IPS-15b (cell line): Measurements from ENCODE around the gene TRDMT1.
A peak's percentile ranks its signal among the peaks of the same experiment; 100 is the strongest.

Experiments used
- H3K27me3 ChIP-seq: one replicate; pipeline ENCODE4 v1.6.1; 2013; ENCODE audit warnings: low read length; ENCODE audit not compliant: control insufficient read depth, insufficient read depth
- H3K36me3 ChIP-seq: one replicate; pipeline ENCODE4 v1.6.1; 2013; ENCODE audit warnings: low read length; ENCODE audit not compliant: control insufficient read depth, insufficient read depth
- H3K4me1 ChIP-seq: one replicate; pipeline ENCODE4 v1.6.1; 2013; ENCODE audit warnings: mild to moderate bottlenecking, low read length; ENCODE audit not compliant: control insufficient read depth, insufficient read depth
- H3K4me3 ChIP-seq: one replicate; pipeline ENCODE4 v1.5.1; 2013; ENCODE audit warnings: low read depth, low read length
- H3K9ac ChIP-seq: one replicate; pipeline ENCODE4 v1.6.1; 2013; ENCODE audit warnings: low read depth, mild to moderate bottlenecking, low read length
- H3K9me3 ChIP-seq: one replicate; pipeline ENCODE4 v1.6.1; 2013; ENCODE audit warnings: mild to moderate bottlenecking, low read length; ENCODE audit not compliant: control insufficient read depth, insufficient read depth

Gene TRDMT1

DNA sequence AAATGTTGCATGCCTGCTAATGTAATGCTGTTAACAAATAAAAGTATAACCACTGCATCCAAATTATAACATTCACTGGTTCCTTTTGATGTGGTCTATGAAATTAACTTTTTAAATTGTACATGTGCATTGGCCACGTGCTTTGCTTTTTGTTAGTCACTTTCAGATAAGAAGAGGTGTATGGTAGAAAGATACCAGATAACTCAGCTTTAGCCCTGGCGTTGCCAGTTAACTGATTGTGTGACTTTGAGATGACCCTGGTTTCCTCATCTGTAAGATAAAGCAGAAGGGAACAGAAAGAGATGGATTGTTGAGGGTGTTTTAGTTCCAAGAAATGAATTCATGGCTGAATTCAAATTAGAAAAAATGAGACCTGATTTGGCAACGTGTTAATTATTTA, 1.9 kb upstream of the TRDMT1 start:
- Histone ChIP-seq H3K27me3 (no peaks in the 10 kb centered on the region), H3K9me3 (no peaks in the 10 kb centered on the region), H3K9ac (no peak overlapping the region), H3K4me3 (no peak overlapping the region), H3K36me3 (no peaks in the 10 kb centered on the region), H3K4me1 (peaks cover 16% of the 10 kb centered on the region)

DNA sequence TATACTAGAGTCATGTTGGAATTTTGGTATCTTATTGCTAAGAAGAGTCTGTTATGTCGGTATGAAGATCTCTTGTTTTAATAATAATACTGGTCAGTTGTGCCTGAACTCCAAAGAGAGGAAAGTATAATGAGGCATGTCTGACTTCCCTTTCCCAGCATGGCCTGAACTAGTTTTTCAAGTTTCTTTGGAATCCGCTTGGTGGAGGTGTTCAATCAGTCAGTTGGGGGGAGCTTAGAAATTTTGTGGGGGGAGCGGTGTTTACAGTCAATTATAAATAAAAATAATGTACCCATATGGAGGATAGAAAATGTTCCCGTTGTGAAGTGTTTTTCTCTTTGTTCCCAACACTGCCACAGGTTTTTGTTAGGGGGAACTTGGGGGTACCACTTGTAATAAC, 1.5 kb upstream of the TRDMT1 start:
- Histone ChIP-seq H3K9ac (no peak overlapping the region), H3K4me3 (no peak overlapping the region), H3K27me3 (no peaks in the 10 kb centered on the region), H3K9me3 (no peaks in the 10 kb centered on the region), H3K4me1 (peaks cover 16% of the 10 kb centered on the region), H3K36me3 (no peaks in the 10 kb centered on the region)

DNA sequence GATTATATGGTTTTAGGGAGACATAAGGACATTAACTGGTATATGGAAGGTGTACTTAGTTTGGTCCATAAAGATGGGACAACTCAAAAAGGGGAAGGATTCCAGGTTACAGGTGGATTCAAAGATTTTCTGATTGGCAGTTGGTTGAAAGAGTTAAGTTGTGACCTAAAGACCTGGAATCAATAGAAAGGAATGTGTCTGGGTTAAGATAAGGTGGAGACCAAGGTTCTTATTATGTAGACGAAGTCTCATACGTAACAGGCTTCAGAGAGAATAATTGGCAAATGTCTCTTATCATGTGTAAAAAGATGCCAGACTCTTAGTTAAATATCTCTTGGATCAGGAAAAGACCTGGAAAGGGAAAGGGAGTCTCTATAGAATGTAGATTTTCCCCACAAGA, 1.0 kb upstream of the TRDMT1 start:
- no peak overlapping the region for H3K4me3 ChIP-seq
- peaks cover 16% of the 10 kb centered on the region for H3K4me1 ChIP-seq
- no peaks in the 10 kb centered on the region for H3K36me3 ChIP-seq
- no peak overlapping the region for H3K9ac ChIP-seq
- H3K27me3 ChIP-seq: no peaks in the 10 kb centered on the region
- no peaks in the 10 kb centered on the region for H3K9me3 ChIP-seq

DNA sequence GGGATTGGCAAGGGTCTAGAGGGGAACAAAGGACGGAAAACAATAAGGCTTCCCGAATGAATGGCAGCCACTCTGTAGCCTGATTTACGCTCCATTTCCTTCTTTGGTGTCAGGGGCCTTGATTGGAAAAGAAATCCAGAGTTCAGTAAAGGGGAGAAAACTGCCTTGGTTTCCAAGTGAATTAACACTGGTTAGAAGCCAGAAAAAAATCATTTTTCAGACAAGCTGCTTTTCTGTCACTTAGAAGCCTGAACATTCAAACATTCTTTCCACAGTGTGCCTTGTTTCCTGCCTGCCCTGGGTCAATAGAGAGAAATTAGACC, 283 bp upstream of the TRDMT1 start:
- Histone ChIP-seq H3K4me1 (peaks cover 16% of the 10 kb centered on the region), H3K4me3 (peak overlapping the region; percentile 76), H3K36me3 (no peaks in the 10 kb centered on the region), H3K9ac (peak overlapping the region; percentile 38), H3K27me3 (no peaks in the 10 kb centered on the region), H3K9me3 (no peaks in the 10 kb centered on the region)

DNA sequence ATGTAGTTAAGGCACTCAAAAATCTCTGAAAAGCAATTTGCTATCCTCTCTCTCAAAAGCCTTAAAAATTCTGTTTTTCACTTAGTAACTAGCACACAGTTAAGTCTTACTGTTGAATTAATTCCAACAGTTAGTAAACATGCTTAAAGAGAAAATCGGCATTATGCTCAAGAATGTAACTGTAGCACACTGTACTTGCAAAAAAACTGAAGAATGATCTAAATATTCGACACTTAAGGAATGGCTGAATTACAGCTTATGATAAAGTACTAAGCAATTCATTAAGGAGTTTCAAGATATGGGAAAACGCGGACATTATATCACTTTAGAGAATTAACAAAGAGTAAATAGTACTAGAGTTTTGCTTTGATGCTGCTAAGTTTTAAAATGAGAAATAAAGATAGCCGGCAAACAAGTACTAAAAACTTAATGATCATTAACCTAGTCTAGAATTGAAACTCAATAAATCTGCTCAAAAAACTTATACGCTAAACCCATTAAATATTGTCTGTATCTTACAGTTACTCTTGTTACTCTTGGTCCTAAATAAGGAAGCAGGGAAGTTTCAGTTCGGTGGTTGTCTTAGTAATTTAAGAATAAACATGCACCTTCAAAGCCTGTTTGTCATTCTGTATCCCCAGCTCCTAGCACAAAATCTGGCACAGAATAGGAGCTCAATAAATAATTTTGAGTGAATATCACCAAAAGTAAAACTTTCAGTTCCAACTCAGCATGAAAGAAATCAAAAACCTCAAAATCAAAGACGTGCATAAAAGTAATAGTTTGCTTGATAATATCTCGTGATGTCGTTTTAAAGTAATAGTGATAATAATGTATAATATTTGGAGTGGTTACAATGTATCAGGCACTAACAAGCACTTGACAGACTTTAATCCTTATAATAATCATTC, 1.2 kb downstream of the TRDMT1 start:
- H3K4me1 ChIP-seq: peaks cover 16% of the 10 kb centered on the region
- no peaks in the 10 kb centered on the region for H3K27me3 ChIP-seq
- H3K4me3 ChIP-seq: peak overlapping the region; percentile 76
- no peaks in the 10 kb centered on the region for H3K36me3 ChIP-seq
- no peaks in the 10 kb centered on the region for H3K9me3 ChIP-seq
- H3K9ac ChIP-seq: no peak overlapping the region

DNA sequence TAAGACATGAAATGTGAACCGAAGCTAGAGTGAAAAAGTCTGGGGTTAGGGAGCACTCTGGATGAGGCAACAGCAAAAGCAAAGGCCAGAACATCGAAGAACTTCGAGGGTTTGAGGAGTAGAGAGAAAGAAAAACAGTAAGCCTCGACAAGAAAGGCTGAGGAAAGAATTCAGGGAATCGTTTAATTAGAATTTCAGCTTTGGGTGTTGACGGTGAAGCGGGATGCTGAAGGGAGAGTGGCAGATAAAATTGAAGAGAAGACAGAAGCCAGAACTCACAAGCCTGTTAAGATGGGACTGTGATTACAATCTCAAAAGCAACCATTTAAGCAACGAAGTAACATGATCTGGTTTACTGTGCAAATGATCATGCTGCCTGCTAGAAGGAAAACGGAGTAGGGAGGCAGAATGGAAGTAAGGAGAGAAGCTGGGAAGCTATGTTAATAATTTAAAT, 2.1 kb downstream of the TRDMT1 start:
- Histone ChIP-seq H3K4me1 (peaks cover 16% of the 10 kb centered on the region), H3K4me3 (peak overlapping the region; percentile 76), H3K9ac (no peak overlapping the region), H3K27me3 (no peaks in the 10 kb centered on the region), H3K9me3 (no peaks in the 10 kb centered on the region), H3K36me3 (no peaks in the 10 kb centered on the region)

DNA sequence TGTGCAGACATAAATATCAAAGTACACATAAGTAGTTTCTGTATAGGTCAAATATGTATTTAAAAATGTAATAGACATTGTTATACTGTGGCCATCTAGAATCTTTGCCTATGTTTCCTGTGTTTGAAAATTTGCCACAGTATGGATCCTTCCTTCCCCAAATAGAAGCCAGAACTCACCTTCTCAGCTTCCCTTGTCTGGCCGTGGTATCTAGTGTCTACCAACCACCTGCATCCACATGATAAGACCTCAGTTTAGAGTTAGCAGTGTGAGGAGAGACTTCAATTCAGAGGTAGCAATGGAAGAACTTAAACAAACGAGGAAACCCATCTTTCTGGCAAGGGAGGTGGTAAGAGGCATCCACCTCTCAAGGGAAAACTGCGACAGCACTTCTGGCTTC, 4.9 kb downstream of the TRDMT1 start:
- H3K9me3 ChIP-seq: no peaks in the 10 kb centered on the region
- H3K36me3 ChIP-seq: no peaks in the 10 kb centered on the region
- H3K4me3 ChIP-seq: no peak overlapping the region
- H3K27me3 ChIP-seq: no peaks in the 10 kb centered on the region
- no peak overlapping the region for H3K9ac ChIP-seq
- H3K4me1 ChIP-seq: peaks cover 16% of the 10 kb centered on the region

DNA sequence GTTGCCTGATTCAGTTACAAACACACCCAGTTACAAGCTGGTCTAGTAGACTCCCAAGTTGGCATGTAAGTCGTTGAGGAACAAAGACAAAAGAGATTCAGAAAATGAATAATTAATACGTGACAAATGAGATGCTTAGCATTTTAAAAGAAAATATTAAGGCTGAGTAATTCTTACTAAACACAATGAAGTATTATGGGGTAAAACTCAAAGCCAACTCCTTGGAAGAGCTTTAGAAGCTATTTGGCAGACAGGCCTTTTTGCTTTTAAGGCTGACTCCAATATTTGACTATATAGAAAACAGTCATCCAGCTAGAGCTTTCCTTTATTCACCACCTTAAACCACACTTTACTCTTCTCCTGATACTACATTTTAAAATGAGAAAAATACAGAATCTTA, 5.4 kb downstream of the TRDMT1 start:
- H3K4me1 ChIP-seq: peaks cover 16% of the 10 kb centered on the region
- no peaks in the 10 kb centered on the region for H3K9me3 ChIP-seq
- no peaks in the 10 kb centered on the region for H3K36me3 ChIP-seq
- H3K27me3 ChIP-seq: no peaks in the 10 kb centered on the region
- H3K4me3 ChIP-seq: no peak overlapping the region
- no peak overlapping the region for H3K9ac ChIP-seq

DNA sequence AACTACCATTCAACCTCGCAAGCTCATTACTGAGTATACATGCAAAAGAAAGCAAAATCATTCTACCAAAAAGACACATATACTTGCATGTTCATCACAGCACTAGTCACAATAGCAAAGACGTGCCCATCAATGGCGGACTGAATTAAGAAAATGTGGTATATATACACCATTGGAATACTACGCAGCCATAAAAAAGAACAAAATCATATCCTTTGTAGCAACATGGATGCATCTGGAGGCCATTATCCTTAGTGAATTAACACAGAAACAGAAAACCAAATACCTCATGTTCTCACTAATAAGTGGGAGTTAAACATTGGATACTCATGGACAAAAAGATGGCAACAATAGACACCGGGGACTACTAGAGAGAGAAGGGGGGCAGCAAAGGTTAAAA, 6.4 kb downstream of the TRDMT1 start:
- H3K9ac ChIP-seq: no peak overlapping the region
- H3K4me3 ChIP-seq: no peak overlapping the region
- peaks cover 14% of the 10 kb centered on the region for H3K4me1 ChIP-seq
- no peaks in the 10 kb centered on the region for H3K36me3 ChIP-seq
- no peaks in the 10 kb centered on the region for H3K27me3 ChIP-seq
- H3K9me3 ChIP-seq: no peaks in the 10 kb centered on the region

DNA sequence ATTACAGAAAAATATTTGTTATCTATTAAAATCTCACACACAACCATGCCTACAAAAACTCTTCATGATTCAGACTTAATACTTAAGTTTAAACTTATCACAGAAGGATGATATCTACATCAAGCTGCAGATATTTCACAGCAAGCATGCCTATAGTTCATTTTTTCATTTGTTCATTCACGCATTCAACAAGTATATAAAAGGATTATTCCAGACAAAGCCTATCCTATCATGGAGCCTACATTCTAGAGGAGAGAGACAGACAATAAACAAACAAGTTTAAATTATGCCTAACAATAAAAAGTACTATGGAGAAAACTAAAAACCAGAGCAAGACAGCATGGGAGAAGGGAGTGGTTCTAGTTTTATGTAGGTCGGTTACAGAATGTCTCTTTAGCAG, 10.9 kb downstream of the TRDMT1 start:
- Histone ChIP-seq H3K27me3 (no peaks in the 10 kb centered on the region), H3K36me3 (no peaks in the 10 kb centered on the region), H3K9me3 (no peaks in the 10 kb centered on the region), H3K9ac (no peak overlapping the region), H3K4me1 (no peaks in the 10 kb centered on the region), H3K4me3 (no peak overlapping the region)

DNA sequence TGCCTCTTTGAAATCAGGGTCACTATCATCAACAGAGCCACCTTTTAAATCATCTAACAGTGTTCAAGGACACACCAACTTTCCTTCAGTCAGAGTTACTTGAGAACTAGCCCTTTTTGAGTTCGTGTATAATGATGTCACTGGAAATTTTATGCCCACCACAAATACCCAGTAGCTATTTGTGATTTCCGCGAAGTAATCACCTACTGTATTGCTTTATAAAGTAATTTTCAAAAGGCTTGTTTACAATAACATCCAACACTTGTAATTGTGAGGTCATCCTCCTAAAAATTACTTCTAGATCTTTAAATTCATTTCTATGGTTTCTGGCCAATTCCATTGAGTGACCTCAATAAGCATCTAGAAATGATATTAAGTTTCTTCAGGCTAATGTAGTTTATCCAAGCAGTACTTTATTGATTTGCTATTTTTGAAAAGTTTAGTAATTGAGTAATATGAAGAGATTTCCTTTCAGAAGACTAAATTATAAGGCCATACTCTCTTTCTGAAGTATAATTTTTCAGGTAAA, 12.8 kb downstream of the TRDMT1 start:
- Histone ChIP-seq H3K36me3 (no peaks in the 10 kb centered on the region), H3K4me1 (no peaks in the 10 kb centered on the region), H3K9me3 (no peaks in the 10 kb centered on the region)

DNA sequence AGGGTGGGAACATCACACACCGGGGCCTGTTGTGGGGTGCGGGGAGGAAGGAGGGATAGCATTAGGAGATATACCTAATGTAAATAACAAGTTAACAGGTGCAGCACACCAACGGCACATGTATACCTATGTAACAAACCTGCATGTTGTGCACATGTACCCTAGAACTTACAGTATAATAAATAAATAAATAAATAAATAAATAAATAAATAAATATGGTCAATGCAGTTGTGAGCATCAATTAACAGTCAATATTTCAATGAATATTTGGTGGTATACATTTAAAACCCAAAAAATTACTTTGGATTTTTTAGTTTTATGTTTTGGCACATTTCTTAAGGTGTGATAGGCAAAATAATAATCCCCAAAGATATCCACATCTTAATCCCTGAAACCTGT, 15.6 kb downstream of the TRDMT1 start:
- Histone ChIP-seq H3K4me1 (no peaks in the 10 kb centered on the region), H3K9me3 (no peaks in the 10 kb centered on the region), H3K9ac (no peak overlapping the region), H3K36me3 (no peaks in the 10 kb centered on the region), H3K4me3 (no peak overlapping the region), H3K27me3 (no peaks in the 10 kb centered on the region)

More for the DNA sequence above, 12.8 kb downstream of the TRDMT1 start:
- H3K27me3 ChIP-seq: no peaks in the 10 kb centered on the region
- H3K9ac ChIP-seq: no peak overlapping the region
- H3K4me3 ChIP-seq: no peak overlapping the region
